HG03060 (cell line): ENCODE measurements around the gene CEACAM7.

Experiments used
- ATAC-seq: cut with Tn5 transposase; IDR thresholded peaks from one replicate; pipeline ENCODE4 v1.9.1; 2021; ENCODE audit warnings: low read depth, moderate number of reproducible peaks; ENCODE audit not compliant: unreplicated experiment

CEACAM7 gene

DNA sequence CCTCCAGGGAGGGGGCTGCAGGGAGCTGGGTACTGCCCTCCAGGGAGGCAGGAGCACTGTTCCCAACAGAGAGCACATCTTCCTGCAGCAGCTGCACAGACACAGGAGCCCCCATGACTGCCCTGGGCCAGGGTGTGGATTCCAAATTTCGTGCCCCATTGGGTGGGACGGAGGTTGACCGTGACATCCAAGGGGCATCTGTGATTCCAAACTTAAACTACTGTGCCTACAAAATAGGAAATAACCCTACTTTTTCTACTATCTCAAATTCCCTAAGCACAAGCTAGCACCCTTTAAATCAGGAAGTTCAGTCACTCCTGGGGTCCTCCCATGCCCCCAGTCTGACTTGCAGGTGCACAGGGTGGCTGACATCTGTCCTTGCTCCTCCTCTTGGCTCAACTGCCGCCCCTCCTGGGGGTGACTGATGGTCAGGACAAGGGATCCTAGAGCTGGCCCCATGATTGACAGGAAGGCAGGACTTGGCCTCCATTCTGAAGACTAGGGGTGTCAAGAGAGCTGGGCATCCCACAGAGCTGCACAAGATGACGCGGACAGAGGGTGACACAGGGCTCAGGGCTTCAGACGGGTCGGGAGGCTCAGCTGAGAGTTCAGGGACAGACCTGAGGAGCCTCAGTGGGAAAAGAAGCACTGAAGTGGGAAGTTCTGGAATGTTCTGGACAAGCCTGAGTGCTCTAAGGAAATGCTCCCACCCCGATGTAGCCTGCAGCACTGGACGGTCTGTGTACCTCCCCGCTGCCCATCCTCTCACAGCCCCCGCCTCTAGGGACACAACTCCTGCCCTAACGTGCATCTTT is 12.5 kb upstream of the CEACAM7 start:
- ATAC-seq: no peak

DNA sequence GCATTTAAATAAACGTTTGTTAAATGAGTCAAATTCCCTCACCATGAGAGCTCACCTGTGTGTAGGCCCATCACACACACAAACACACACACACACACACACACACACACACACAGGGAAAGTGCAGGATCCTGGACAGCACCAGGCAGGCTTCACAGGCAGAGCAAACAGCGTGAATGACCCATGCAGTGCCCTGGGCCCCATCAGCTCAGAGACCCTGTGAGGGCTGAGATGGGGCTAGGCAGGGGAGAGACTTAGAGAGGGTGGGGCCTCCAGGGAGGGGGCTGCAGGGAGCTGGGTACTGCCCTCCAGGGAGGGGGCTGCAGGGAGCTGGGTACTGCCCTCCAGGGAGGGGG is 11.9 kb upstream of the CEACAM7 start:
- no peak for ATAC-seq

GRCh38 chr19:41699231-41699967 is 11.3 kb upstream of the CEACAM7 start:
- no peak for ATAC-seq

DNA sequence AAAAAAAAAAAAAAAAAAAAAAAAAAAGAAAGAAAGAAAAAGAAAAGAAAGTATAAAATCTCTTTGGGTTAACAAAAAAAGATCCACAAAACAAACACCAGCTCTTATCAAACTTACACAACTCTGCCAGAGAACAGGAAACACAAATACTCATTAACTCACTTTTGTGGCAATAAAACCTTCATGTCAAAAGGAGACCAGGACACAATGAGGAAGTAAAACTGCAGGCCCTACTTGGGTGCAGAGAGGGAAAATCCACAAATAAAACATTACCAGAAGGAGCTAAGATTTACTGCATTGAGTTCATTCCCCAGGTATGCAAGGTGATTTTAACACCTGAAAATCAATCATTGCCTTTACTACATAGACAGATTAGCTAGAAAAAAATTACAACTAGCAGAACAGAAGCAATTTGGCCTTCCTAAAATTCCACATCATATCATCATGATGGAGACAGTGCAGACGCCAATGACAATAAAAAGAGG is 10.7 kb upstream of the CEACAM7 start:
- no peak for ATAC-seq

- no peak for ATAC-seq
These were observed 9.3 kb upstream of the CEACAM7 start for GRCh38 chr19:41697198-41697855.

GRCh38 chr19:41696402-41697197 is 8.5 kb upstream of the CEACAM7 start:
- ATAC-seq: no peak

- ATAC-seq: no peak
These were observed 7.7 kb upstream of the CEACAM7 start for GRCh38 chr19:41695745-41696144.

GRCh38 chr19:41694831-41695635 is 7.0 kb upstream of the CEACAM7 start:
- ATAC-seq: no peak

- ATAC-seq: no peak
These were observed 6.1 kb upstream of the CEACAM7 start for GRCh38 chr19:41694196-41694595.

- ATAC-seq: no peak
These were observed 3.3 kb upstream of the CEACAM7 start for GRCh38 chr19:41691268-41691970.

GRCh38 chr19:41690801-41691065 is 2.7 kb upstream of the CEACAM7 start:
- no peak for ATAC-seq

GRCh38 chr19:41689993-41690800 is 2.1 kb upstream of the CEACAM7 start:
- no peak for ATAC-seq

GRCh38 chr19:41688687-41689086 is 617 bp upstream of the CEACAM7 start:
- no peak for ATAC-seq

GRCh38 chr19:41687419-41687818 is 651 bp downstream of the CEACAM7 start:
- no peak for ATAC-seq

- no peak for ATAC-seq
These were observed 5.6 kb downstream of the CEACAM7 start for GRCh38 chr19:41682437-41682836.

- no peak for ATAC-seq
These were observed 16.6 kb downstream of the CEACAM7 start for GRCh38 chr19:41671486-41671885.

GRCh38 chr19:41670755-41671154 is 17.3 kb downstream of the CEACAM7 start:
- no peak for ATAC-seq

GRCh38 chr19:41668315-41668714 is 19.8 kb downstream of the CEACAM7 start:
- ATAC-seq: no peak

DNA sequence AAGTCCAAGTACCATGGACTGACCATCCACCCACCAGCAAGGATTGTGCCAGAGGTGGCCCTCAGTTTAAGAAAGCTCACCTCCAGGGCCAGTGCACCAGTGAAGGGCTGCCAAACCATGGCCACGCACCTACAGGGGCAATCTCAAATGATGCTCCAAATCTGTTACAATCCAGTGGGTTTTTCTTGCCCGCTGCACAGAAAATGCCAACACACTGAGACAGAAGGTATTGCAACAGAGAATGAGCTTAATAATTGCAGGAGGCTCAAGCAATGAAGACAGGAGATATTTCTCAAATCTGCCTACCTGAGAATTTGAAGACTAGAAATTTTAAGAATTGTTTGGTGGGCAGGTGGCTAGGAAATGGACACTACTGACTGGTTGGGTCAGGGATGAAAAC is 22.0 kb downstream of the CEACAM7 start:
- ATAC-seq: no peak
